A549 treated with AZD9567 at 1 μM for 4 hours (cell line): ENCODE data around the gene FOXL2NB. TPM values are rescaled to one million over a fixed set of nuclear protein-coding genes. Genes with fewer than 3 reads are reported as not detected.

Source experiments
- total RNA-seq: library from RNA; stranded (reverse); fragments of 200-300 nt; extraction: Qiagen RNA extraction; gene quantifications from 5 replicates; pipeline ENCODE4 v1.2.3, GENCODE V29; 2022; ENCODE audit not compliant: insufficient read depth

Gene FOXL2NB
- total RNA-seq, result 0.88 to 1.4 TPM (median 1.4 TPM) in 4 of 5 replicates, not detected in the other

DNA sequence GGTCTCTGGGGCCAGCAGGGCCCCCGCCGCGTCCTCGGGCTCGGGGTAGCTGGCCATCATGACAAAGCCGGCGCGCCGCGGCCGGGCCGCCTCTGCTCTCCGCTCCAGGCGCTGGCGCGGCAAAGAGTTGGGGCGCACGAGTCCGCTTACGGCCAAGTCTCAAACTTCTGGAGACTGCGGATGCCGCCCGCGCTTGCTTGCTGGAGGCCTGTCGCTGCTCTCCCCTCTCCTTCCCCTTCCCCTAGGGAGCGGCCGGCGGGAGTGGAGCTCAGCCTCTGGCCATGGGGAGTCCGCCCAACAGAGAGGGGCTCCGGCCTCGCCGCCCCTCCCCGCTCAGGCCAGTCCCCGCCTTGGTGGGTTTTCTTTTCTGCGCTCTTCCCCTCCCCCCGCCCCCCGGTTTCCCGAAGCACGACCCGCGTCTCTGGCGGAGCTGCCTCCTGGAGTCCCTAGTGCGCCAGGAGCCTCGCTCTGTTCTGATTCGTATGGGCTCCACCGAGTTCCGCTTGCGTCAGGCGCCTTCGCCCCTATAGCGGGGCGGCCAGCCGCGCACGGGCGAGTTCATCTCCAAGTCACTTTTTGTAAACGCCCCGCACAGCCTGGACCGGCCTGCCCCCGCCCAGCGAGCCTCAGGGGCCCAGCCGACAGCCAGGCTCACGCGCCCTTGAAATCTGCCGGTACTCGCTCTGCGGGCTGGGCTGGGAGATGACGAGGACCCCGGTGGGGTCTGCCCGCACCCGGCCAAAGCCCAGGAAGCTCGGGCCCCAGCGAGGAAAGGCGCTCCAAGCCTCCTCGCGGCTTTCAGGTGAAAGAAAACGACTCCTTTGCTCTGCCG is at the start of gene FOXL2NB, which contains the start of gene FOXL2:
FOXL2NB (plus strand) TSS at position 555 of the 832 bp plus-strand sequence; CDS start at position 703, 148 bp downstream.
FOXL2 (minus strand) TSS at position 475 of the 832 bp plus-strand sequence; CDS start at position 60, 415 bp downstream.

Other genes with a start within 250 kb of the FOXL2NB start
- 15.0 to 28.0 TPM (median 16.7 TPM) in 5 replicates for gene PIK3CB, start 112.3 kb upstream of the FOXL2NB start, total RNA-seq
- 2.2 to 4.6 TPM (median 4.2 TPM) in 5 replicates for gene FOXL2, start 80 bp upstream of the FOXL2NB start, total RNA-seq
- not detected in 5 replicates for gene PRR23A, start 59.1 kb downstream of the FOXL2NB start, total RNA-seq
- gene PRR23B, start 73.7 kb downstream of the FOXL2NB start, total RNA-seq, result not detected in 5 replicates
- gene PRR23C, start 97.7 kb downstream of the FOXL2NB start, total RNA-seq, result not detected in 5 replicates